Upper lobe of left lung (tissue), 4 donors: ENCODE results near the gene ARFIP1.

Source experiments
- CTCF ChIP-seq, 6 experiments: fragments of 450-650 bp in 4 of 6; fragments of 200-600 bp in 2 of 6; sonication (generic) in 2 of 6; IDR thresholded peaks; one replicate each; pipeline ENCODE4 v1.5.1; 2016 to 2019; ENCODE audit warnings: antibody characterized with exemption in 6 of 6
- POLR2AphosphoS5 ChIP-seq, 2 donors: sonication (generic); formaldehyde crosslinking; IDR thresholded peaks; one replicate each; pipeline ENCODE4 v1.5.1; 2017; ENCODE audit warnings: antibody characterized with exemption in 2 of 2

GRCh38 chr4:152735396-152735859 is 44.3 kb upstream of the ARFIP1 start:
- TF ChIP-seq POLR2AphosphoS5 (IDR thresholded peaks at IDR 0.05) (no peak), CTCF (IDR thresholded peaks at IDR 0.05) (peak in 5 of 6 experiments; percentile 29 to 59 (median 47))
